Medulla oblongata (tissue), 1 donor: ENCODE results near the gene DDIT3.
"Not testable (repeated sequence)": the region's sequence is repeated elsewhere in the genome, so short reads cannot be mapped to it uniquely, and the experiment has no call there.

Experiments used
- DNase-seq: peaks from one replicate; pipeline ENCODE4 v3.0.0-alpha.2; 2015; ENCODE audit errors: extremely low spot score

Gene DDIT3

GRCh38 chr12:57513266-57513665 is 7.0 kb downstream of the DDIT3 start:
- no peak for DNase-seq

- no peak for DNase-seq
These were observed 7.6 kb downstream of the DDIT3 start for GRCh38 chr12:57512665-57513064.

- DNase-seq, result no peak
These were observed 8.6 kb downstream of the DDIT3 start for GRCh38 chr12:57511588-57512325.

- no peak for DNase-seq
These were observed 9.2 kb downstream of the DDIT3 start for GRCh38 chr12:57511161-57511560.

- DNase-seq, result not testable (repeated sequence)
These were observed 12.5 kb downstream of the DDIT3 start for GRCh38 chr12:57507796-57508195.

- not testable (repeated sequence) for DNase-seq
These were observed 13.8 kb downstream of the DDIT3 start for GRCh38 chr12:57506541-57506940.

- not testable (repeated sequence) for DNase-seq
These were observed 17.9 kb downstream of the DDIT3 start for GRCh38 chr12:57502311-57502969.

- DNase-seq, result no peak
These were observed 20.1 kb downstream of the DDIT3 start for GRCh38 chr12:57500213-57500612.

- DNase-seq, result no peak
These were observed 21.7 kb downstream of the DDIT3 start for GRCh38 chr12:57498571-57498970.

GRCh38 chr12:57498132-57498502 is 22.2 kb downstream of the DDIT3 start:
- DNase-seq, result no peak

GRCh38 chr12:57497223-57498131 is 22.8 kb downstream of the DDIT3 start:
- no peak for DNase-seq

GRCh38 chr12:57496822-57497221 is 23.5 kb downstream of the DDIT3 start:
- DNase-seq, result no peak

GRCh38 chr12:57495051-57495701 is 25.1 kb downstream of the DDIT3 start:
- not testable (repeated sequence) for DNase-seq

GRCh38 chr12:57491393-57492280 is 28.7 kb downstream of the DDIT3 start:
- no peak for DNase-seq

GRCh38 chr12:57490126-57490525 is 30.2 kb downstream of the DDIT3 start:
- no peak for DNase-seq

GRCh38 chr12:57489157-57489641 is 31.1 kb downstream of the DDIT3 start:
- DNase-seq, result no peak

- DNase-seq, result no peak
These were observed 31.7 kb downstream of the DDIT3 start for GRCh38 chr12:57488402-57489156.

GRCh38 chr12:57487597-57488401 is 32.5 kb downstream of the DDIT3 start, which contains the start of gene MARS1:
TSS of gene MARS1 (plus strand) at chr12:57488068. CDS start at chr12:57488091, 23 bp downstream.
- peak; percentile 99 for DNase-seq

GRCh38 chr12:57487055-57487596 is 33.2 kb downstream of the DDIT3 start:
- no peak for DNase-seq
